Mucosa of rectum (tissue), 2 donors: ENCODE measurements around the gene IMMT.
"Not testable (repeated sequence)": the region's sequence is repeated elsewhere in the genome, so short reads cannot be mapped to it uniquely, and the experiment has no call there.

Experiments used
- H3K27ac ChIP-seq, 2 donors: one replicate each; pipeline ENCODE4 v1.7.0; 2013; ENCODE audit warnings: inconsistent platforms in 2 of 2, low read depth in 2 of 2, low read length in 2 of 2
- H3K27me3 ChIP-seq, 2 donors: one replicate each; pipeline ENCODE4 v1.7.0; 2013; ENCODE audit warnings: low read length in 2 of 2; ENCODE audit not compliant: control insufficient read depth in 2 of 2, insufficient read depth in 2 of 2
- H3K36me3 ChIP-seq, 2 donors: one replicate each; pipeline ENCODE4 v1.7.0; 2013; ENCODE audit warnings: low read length in 2 of 2; ENCODE audit not compliant: control insufficient read depth in 2 of 2, insufficient read depth in 2 of 2
- H3K4me1 ChIP-seq, 2 donors: one replicate each; pipeline ENCODE4 v1.7.0; 2013; ENCODE audit warnings: low read length in 2 of 2, mild to moderate bottlenecking in 1 of 2; ENCODE audit not compliant: control insufficient read depth in 2 of 2, insufficient read depth in 2 of 2
- H3K4me3 ChIP-seq, 2 donors: one replicate each; pipeline ENCODE4 v1.7.0; 2013; ENCODE audit warnings: low read length in 2 of 2
- H3K9ac ChIP-seq, 2 donors: one replicate each; pipeline ENCODE4 v1.7.0; 2013; ENCODE audit warnings: low read length in 2 of 2, low read depth in 1 of 2, mild to moderate bottlenecking in 1 of 2
- H3K9me3 ChIP-seq, 2 donors: one replicate each; pipeline ENCODE4 v1.7.0; 2013; ENCODE audit warnings: low read length in 2 of 2; ENCODE audit not compliant: control insufficient read depth in 2 of 2
- donor health status: healthy.
- donor health status: Normal muscosa, but diverticular disease.

The IMMT gene

GRCh38 chr2:86202336-86202692, 7.1 kb upstream of the IMMT start:
- peaks cover 6 to 7% of the 10 kb centered on the region in 2 donors for H3K4me1 ChIP-seq
- no peak overlapping the region for H3K9ac ChIP-seq
- peaks cover 11% of the 10 kb centered on the region in 2 donors for H3K36me3 ChIP-seq
- H3K27me3 ChIP-seq: no peaks in the 10 kb centered on the region
- no peak overlapping the region for H3K27ac ChIP-seq
- H3K4me3 ChIP-seq: no peak overlapping the region
- H3K9me3 ChIP-seq: no peaks in the 10 kb centered on the region

GRCh38 chr2:86201671-86202335, 6.5 kb upstream of the IMMT start:
- no peak overlapping the region for H3K27ac ChIP-seq
- H3K4me3 ChIP-seq: no peak overlapping the region
- no peak overlapping the region for H3K9ac ChIP-seq

DNA sequence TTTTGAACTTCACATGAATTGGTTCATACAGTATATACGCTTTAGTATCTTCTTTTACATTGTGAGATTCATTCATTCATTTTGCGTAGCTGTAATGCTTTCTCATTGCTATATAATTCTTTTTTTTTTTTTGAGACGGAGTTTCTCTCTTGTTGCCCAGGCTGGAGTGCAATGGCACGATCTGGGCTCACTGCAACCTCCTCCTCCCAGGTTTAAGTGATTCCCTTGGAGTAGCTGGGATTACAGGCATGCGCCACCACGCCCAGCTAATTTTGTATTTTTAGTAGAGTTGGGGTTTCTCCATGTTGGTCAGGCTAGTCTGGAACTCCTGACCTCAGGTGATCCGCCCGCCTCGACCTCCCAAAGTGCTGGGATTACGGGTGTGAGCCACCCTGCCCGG, 5.3 kb upstream of the IMMT start:
- not testable (repeated sequence) for H3K36me3 ChIP-seq, H3K27ac ChIP-seq, H3K9me3 ChIP-seq, H3K9ac ChIP-seq, H3K27me3 ChIP-seq
- Histone ChIP-seq H3K4me1 (peaks cover 11 to 12% of the 10 kb centered on the region in 2 donors), H3K4me3 (peak overlapping the region; percentile 93 to 100)

More at GRCh38 chr2:86201671-86202335, 6.5 kb upstream of the IMMT start:
- H3K9me3 ChIP-seq: no peaks in the 10 kb centered on the region
- H3K36me3 ChIP-seq: peaks cover 5 to 6% of the 10 kb centered on the region in 2 donors
- H3K27me3 ChIP-seq: no peaks in the 10 kb centered on the region
- peaks cover 6 to 7% of the 10 kb centered on the region in 2 donors for H3K4me1 ChIP-seq

- H3K27ac ChIP-seq: peak overlapping the region; percentile 48 to 71
- peak overlapping the region; percentile 86 to 96 for H3K9ac ChIP-seq
- no peaks in the 10 kb centered on the region for H3K27me3 ChIP-seq
- peaks cover 11 to 12% of the 10 kb centered on the region in 2 donors for H3K4me1 ChIP-seq
- peak overlapping the region; percentile 93 to 100 for H3K4me3 ChIP-seq
- H3K9me3 ChIP-seq: no peaks in the 10 kb centered on the region
- no peaks in the 10 kb centered on the region for H3K36me3 ChIP-seq
These were observed 4.5 kb upstream of the IMMT start for GRCh38 chr2:86199834-86200177.

GRCh38 chr2:86195808-86196387, 636 bp upstream of the IMMT start:
- Histone ChIP-seq H3K4me1 (peaks cover 14 to 22% of the 10 kb centered on the region in 2 donors), H3K9ac (peak overlapping the region; percentile 68 to 94), H3K4me3 (peak overlapping the region; percentile 87 to 89), H3K9me3 (no peaks in the 10 kb centered on the region), H3K27me3 (no peaks in the 10 kb centered on the region), H3K36me3 (no peaks in the 10 kb centered on the region), H3K27ac (peak overlapping the region; percentile 100)

DNA sequence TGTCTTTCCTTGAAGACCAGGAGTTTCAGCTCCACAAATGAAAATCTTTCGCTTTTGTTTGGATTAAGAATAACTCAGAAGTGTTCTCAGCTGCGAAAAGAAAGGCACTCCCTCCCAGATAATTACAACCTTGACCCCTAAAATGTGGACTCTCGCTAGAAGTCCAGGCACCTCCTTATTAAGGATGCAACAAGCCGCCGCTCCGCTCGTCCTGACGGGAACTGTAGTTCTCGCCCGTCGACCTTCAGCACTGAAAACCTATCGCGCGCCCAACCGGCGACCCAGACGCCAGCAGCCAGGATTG, 559 bp downstream of the IMMT start:
- Histone ChIP-seq H3K4me1 (peaks cover 10 to 15% of the 10 kb centered on the region in 2 donors), H3K9ac (peak overlapping the region; percentile 68 to 94), H3K36me3 (peaks cover 3 to 4% of the 10 kb centered on the region in 2 donors)

GRCh38 chr2:86193901-86194567, 1.2 kb downstream of the IMMT start:
- Histone ChIP-seq H3K4me3 (peak overlapping the region; percentile 87 to 89), H3K9me3 (no peaks in the 10 kb centered on the region), H3K36me3 (peaks cover 4 to 6% of the 10 kb centered on the region in 2 donors), H3K9ac (peak overlapping the region; percentile 68 to 94), H3K27ac (peak overlapping the region; percentile 100), H3K4me1 (peaks cover 10 to 15% of the 10 kb centered on the region in 2 donors), H3K27me3 (no peaks in the 10 kb centered on the region)

More for the DNA sequence above, 559 bp downstream of the IMMT start:
- Histone ChIP-seq H3K4me3 (peak overlapping the region; percentile 87 to 89), H3K27ac (peak overlapping the region; percentile 100), H3K27me3 (no peaks in the 10 kb centered on the region), H3K9me3 (no peaks in the 10 kb centered on the region)

DNA sequence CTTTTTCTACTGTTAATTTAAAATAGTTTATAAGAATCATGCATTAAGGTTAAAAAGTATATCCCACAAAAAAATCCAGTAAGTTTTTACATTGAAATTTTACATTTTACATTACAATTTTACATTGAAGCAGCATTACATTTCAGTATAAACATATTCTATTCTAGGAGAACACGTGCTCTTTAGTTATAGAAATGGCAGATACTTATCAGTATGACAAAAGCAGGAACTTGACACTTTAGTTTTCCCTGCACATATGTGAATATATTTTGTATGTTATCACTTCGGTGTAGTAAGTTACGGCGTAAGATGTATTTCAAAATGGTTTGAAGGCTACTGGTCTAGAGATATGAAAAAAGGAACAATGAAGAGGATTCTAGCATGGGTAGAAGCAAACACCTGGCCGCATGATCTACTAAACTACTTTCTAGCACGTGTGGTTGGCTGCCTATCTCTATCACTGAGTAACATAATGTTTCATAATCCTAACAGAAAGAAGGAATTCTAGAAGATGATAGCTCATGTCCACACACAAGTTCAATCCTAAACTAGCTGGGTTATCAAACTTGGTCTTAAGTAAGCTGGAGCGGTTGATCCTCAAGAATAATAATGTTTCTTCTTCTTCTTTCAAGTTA, 5.4 kb downstream of the IMMT start:
- H3K4me1 ChIP-seq: peaks cover 10 to 11% of the 10 kb centered on the region in 2 donors
- no peak overlapping the region for H3K27ac ChIP-seq
- no peaks in the 10 kb centered on the region for H3K27me3 ChIP-seq

DNA sequence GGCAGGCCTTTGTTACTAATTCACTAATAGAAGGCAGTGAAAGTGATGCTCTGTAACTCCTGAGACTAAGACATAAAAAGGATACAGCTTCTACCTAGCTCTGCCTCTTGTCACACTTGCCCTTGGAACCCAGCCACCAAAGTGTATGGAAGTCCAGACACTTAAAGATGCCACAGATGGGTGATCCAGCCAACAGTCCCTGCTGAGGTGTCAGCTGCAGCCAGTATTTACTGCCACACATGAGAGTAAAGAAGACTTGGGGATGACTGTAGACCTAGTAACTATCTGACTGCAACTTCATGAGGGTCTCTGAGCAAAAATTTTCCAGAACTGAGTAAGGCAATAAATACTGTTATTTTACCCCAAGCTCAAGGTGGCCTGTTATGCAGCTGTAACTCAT, 8.8 kb downstream of the IMMT start:
- Histone ChIP-seq H3K4me1 (peaks cover 0 to 6% of the 10 kb centered on the region in 2 donors), H3K27me3 (no peaks in the 10 kb centered on the region), H3K36me3 (peaks cover 4 to 6% of the 10 kb centered on the region in 2 donors), H3K9ac (no peak overlapping the region), H3K4me3 (no peak overlapping the region), H3K9me3 (no peaks in the 10 kb centered on the region), H3K27ac (no peak overlapping the region)

More for the DNA sequence above, 5.4 kb downstream of the IMMT start:
- Histone ChIP-seq H3K36me3 (peaks cover 4 to 6% of the 10 kb centered on the region in 2 donors), H3K9ac (no peak overlapping the region), H3K9me3 (no peaks in the 10 kb centered on the region), H3K4me3 (no peak overlapping the region)
